Left renal cortex interstitium (tissue), 4 donors: ENCODE results near the gene ITGA11. TPM values are rescaled to one million over a fixed set of nuclear protein-coding genes. Genes with fewer than 3 reads are reported as not detected.

Source experiments
- DNase-seq, 4 donors: peaks; one replicate each; pipeline ENCODE4 v3.0.0-alpha.2; 2013; ENCODE audit warnings: low read depth in 4 of 4, low spot score in 2 of 4, missing footprints in 1 of 4
- polyA plus RNA-seq, 4 donors: library from polyadenylated mRNA; unstranded; fragments of 120-200 nt; gene quantifications; one replicate each; pipeline ENCODE4 v1.2.1, GENCODE V29; 2013; ENCODE audit not compliant: insufficient read length in 4 of 4

The ITGA11 gene
- polyA plus RNA-seq, 4 donors: 2.6 to 5.8 (median 4.1) TPM

DNA sequence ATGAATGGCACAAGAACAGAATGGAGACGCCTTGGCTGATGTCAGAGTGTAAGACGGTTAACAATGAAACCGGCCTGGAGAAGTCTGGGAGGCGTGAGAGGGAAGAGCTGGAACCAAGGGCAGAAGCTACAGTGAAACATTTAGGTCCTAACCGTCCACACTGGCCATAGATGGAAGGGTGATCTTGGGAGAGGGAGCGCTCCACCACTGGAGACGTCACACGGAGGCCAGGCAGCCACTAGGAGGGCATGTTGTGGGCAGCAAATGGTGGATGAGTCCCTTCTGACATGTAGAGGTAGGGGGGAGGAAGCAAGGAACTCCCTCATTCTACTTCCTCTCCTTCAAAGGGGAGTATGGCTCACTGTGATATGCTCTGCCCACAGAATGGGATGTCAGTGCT lies 130.7 kb downstream of the ITGA11 start:
- DNase-seq: no peak

DNA sequence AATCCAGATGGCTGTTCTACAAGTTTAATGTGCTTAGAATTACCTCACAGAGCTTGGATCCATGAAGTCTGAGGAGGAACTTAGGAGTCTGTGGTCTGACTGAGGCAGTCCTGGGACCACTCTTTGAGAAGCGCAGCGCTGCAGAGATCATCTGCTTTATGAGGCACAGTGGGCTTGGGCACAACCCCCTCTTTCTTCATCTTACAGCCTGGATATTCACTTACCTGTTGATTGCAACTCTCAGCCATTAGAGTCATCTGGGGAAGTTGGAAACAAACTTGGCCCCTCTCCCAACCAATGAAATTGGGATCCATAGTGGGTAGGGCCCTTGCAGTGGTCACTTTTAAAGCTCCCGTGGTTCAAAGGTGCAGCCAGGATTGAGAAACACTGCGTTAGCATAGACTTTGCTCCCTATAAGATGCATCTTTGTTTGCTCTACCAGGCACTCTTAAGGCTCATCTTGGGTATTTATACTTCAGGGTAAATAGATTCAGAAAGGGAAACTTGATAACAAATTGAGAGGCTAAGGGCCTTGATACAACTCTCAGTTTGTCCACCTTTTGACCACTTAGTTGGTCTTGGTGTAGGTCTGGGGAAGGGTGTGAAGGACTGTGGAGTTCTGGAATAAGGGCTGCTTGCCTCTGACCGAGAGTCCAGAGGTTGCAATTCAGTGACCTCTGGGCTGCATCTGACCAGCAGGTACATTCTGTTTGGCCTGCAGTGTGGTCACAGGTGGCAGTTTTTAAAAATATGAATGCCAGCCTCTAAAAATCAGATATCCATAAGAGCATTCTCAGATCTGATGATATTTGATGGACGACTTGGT lies 131.6 kb downstream of the ITGA11 start:
- no peak for DNase-seq

DNA sequence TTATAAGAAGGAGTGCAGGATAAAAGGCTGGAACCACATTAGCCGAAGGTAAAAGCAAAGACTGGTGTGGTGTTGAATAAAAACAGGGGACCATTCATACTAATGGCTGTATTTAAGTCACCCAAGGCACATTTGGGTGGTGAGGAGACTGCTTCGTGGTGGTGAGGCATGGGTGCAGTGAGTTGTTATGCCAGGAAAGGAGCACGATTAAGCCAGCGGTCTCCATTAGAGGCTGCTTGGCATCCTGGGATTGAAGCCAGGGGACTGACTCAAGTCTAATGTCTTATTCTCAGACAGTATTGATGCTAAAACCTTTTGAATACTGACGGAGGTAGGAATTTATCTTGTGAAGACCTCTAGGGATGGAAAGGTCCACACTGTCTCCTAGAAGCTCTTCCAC lies 132.5 kb downstream of the ITGA11 start:
- no peak for DNase-seq

- no peak for DNase-seq
Measured at GRCh38 chr15:68298882-68299381, 133.0 kb downstream of the ITGA11 start.

DNA sequence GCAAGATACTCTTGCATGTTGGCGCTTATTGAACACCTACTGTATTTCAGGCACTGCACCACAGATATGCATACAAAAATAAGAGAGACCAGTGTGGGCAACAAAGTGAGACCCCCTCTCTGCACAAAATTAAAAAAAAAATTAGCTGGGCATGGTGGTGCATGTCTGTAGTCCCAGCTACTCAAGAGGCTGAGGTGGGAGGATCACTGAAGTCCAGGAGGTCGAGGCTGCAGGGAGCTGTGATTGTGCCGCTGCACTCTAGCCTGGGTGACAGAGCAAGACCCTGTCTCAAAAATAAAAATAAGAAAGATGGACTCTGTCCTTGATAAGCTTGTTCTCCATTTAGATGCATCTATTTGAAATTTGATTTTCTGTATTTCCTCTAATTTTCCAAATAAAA lies 133.6 kb downstream of the ITGA11 start:
- DNase-seq: no peak

- DNase-seq: no peak
Measured at GRCh38 chr15:68295014-68295805, 136.8 kb downstream of the ITGA11 start.

- no peak for DNase-seq
Measured at GRCh38 chr15:68292967-68293366, 139.0 kb downstream of the ITGA11 start.

DNA sequence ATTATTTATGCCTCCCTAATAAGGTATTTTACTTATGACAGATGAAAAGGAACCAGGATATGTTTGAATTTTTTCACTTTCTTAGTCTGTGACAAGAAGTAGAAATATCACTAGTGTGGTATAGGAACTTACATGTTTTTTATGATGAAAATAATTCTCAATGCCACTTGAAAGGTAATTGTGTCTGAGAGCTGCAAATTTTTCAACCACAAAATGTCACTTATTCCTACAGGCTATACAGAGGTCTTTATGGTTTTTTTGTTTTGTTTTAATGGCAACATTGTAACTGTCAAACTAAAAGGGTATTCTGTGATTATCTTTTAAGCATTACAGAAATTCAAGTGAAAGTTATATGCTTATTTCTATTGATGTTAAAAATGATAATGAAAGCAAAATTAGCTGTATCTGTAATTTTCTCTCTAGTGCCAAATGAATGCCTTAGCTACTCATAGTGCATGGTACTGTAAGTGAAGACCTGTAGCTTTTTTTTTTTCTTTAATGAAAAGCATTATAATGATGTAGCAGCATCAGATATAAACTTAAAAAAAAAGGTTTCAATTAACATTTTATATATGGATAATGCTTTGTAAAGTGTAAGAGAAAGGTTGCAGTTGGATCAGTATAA lies 139.7 kb downstream of the ITGA11 start:
- DNase-seq: no peak

DNA sequence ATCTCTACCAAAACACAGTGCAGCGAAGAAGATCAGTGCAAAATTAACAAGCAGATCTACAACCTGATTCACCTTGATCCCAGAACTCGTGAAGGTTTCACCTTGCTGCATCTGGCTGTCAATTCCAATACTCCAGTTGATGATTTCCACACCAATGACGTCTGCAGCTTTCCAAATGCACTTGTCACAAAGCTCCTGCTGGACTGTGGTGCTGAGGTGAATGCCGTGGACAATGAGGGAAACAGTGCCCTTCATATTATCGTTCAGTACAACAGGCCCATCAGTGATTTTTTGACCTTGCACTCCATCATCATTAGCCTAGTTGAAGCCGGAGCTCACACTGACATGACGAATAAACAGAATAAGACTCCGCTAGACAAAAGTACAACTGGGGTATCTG lies 141.2 kb downstream of the ITGA11 start:
- no peak for DNase-seq

DNA sequence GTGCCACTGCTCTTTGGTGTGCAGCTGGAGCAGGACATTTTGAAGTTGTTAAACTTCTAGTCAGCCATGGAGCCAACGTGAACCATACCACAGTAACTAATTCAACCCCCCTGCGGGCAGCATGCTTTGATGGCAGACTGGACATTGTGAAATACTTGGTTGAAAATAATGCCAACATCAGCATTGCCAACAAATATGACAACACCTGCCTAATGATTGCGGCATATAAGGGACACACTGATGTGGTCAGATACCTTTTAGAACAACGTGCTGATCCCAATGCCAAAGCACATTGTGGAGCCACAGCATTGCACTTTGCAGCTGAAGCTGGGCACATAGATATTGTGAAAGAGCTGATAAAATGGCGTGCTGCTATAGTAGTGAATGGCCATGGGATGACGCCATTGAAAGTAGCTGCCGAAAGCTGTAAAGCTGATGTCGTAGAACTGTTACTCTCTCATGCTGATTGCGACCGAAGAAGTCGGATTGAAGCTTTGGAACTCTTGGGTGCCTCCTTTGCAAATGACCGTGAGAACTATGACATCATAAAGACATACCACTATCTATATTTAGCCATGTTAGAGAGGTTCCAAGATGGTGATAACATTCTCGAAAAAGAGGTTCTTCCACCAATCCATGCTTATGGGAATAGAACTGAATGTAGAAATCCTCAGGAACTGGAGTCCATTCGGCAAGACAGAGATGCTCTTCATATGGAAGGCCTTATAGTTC lies 142.2 kb downstream of the ITGA11 start:
- DNase-seq: no peak

DNA sequence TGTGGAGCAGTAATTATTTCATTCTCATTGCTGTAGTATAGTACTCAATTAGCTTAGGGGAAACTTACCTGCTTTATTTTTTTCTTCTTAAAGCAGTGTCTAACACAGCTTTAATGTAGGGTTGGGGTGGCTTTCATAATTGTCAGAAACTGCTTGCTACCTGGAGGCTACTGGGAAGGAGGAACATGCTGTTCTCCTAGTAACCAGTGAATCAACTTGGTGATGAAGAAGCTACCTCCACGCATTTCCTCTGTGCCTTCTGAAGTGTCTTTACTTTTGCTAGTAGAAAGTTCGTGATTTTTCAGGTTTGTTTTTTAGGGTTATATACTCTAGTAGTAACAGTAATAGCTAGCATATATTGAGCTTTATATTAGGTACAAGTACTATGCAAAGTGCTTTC lies 142.9 kb downstream of the ITGA11 start:
- DNase-seq: no peak

DNA sequence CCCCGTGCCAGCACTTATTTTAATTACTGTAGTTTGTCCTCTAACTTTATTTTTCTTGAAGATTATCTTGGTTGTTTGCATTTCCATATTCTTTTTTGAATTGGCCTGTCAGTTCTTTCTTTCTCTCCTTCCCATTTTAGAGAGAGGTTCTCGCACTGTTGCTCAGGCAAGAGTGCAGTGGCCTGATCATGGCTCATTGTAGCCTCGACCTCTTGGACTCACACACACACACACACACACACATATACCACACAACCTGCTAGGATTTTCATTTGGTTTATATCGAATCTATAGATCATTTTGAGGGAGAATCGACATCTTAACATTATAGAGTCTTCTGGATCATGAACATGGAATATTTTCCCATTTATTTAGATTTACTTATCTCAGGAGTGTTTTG lies 145.7 kb downstream of the ITGA11 start:
- no peak for DNase-seq

DNA sequence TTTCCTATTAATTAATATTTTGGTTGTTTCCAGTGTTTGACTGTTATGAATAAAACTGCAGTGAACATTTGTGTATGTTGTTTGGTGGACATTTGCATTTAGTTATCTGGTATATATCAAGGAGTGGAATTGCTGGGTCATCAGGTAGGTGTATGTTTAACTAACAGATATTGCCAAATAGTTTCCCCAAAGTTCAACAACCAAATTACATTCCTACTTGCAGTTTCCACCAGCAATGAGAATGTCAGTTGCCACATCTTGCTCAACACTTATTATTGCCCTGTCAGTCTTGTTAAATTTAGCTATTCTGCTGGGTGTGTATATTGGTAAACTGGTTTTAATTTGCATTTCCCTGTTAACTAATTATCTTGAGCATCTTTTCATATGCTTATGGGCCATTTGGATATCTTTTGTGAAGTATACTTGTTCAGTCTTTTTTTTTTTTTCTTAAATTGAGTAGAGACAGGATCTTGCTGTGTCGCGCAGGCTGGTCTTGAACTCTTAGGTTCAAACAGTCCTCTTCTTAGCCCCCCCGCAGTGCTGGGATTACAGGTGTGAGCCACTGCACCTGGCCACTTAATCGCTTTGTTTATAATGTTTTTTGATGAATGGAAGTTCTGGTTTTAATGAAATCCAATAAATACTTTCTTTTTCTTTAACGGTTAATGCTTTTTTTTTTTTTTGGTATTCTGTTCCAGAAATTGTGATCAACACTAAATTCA lies 146.5 kb downstream of the ITGA11 start:
- no peak for DNase-seq

- DNase-seq: no peak
Measured at GRCh38 chr15:68284616-68285258, 147.2 kb downstream of the ITGA11 start.

GRCh38 chr15:68283401-68283800 lies 148.6 kb downstream of the ITGA11 start:
- DNase-seq: no peak

- no peak for DNase-seq
Measured at GRCh38 chr15:68281008-68281407, 151.0 kb downstream of the ITGA11 start.

- DNase-seq: no peak
Measured at GRCh38 chr15:68279779-68280753, 151.9 kb downstream of the ITGA11 start.
